H1 (cell line): ENCODE results near the gene FNDC3A. TPM values are rescaled to one million over a fixed set of nuclear protein-coding genes. Genes with fewer than 3 reads are reported as not detected.

Experiments
- CTCF ChIA-PET: fragments of 300-600 bp; sonication (Branson Sonifier 250); formaldehyde crosslinking; loops from one replicate; lab custom pipeline; 2021; ENCODE audit not compliant: partially characterized antibody; lab: Charles Lee
- POLR2A ChIA-PET: fragments of 300-600 bp; sonication (Branson Sonifier 250); formaldehyde crosslinking; loops from one replicate; lab custom pipeline; 2021; ENCODE audit warnings: inconsistent platforms; ENCODE audit not compliant: partially characterized antibody; lab: Charles Lee
- DNase-seq, 2 experiments: peaks; one replicate each; pipeline versions ENCODE4 v3.0.0 to v3.0.0-alpha.2; 2010 to 2022; ENCODE audit warnings: low spot score in 2 of 2, low read depth in 1 of 2, mixed read lengths in 1 of 2
- FAIRE-seq: peaks from 2 replicates; lab custom pipeline; 2011; peaks lifted over from hg19 to GRCh38; lab: Jason Lieb, UNC
- H2AFZ ChIP-seq: 2 replicates; pipeline ENCODE4 v1.8.1; 2012; ENCODE audit warnings: low read length, inconsistent platforms
- H2AK5ac ChIP-seq: 2 replicates; pipeline ENCODE4 v1.6.1; 2013; ENCODE audit warnings: low read depth, low read length
- H2BK120ac ChIP-seq: replicated peaks from 2 replicates; pipeline ENCODE3; 2013; ENCODE audit warnings: low read depth, low read length, inconsistent platforms
- H2BK12ac ChIP-seq: 2 replicates; pipeline ENCODE4 v1.6.1; 2013; ENCODE audit warnings: low read depth, low read length
- H2BK15ac ChIP-seq: 2 replicates; pipeline ENCODE4 v1.6.1; 2013; ENCODE audit warnings: low read length
- H2BK20ac ChIP-seq: 2 replicates; pipeline ENCODE4 v1.6.1; 2013; ENCODE audit warnings: low read length
- H2BK5ac ChIP-seq: 2 replicates; pipeline ENCODE4 v1.6.1; 2013; ENCODE audit warnings: low read depth, low read length
- H3K14ac ChIP-seq: 2 replicates; pipeline ENCODE4 v1.6.1; 2013; ENCODE audit warnings: inconsistent platforms; ENCODE audit not compliant: insufficient read length
- H3K18ac ChIP-seq: 2 replicates; pipeline ENCODE4 v1.6.1; 2013; ENCODE audit warnings: low read length; ENCODE audit errors: extremely low read depth
- H3K23ac ChIP-seq: 2 replicates; pipeline ENCODE4 v1.6.1; 2013; ENCODE audit warnings: inconsistent platforms; ENCODE audit not compliant: insufficient read length
- H3K23me2 ChIP-seq: 2 replicates; pipeline ENCODE4 v1.6.1; 2013; ENCODE audit warnings: low read depth, low read length
- H3K27ac ChIP-seq: 2 replicates; pipeline ENCODE4 v1.6.1; 2011; ENCODE audit warnings: low read depth, low read length, inconsistent platforms
- H3K27me3 ChIP-seq, 4 experiments: replicated peaks in 1 of 4; 1 replicate in 1 of 4; 2 replicates in 3 of 4; pipeline versions ENCODE4 v1.6.1 to v1.8.1; 2011 to 2013; ENCODE audit warnings: low read length in 3 of 4, mild to moderate bottlenecking in 3 of 4, inconsistent platforms in 2 of 4, mixed read lengths in 2 of 4, moderate library complexity in 1 of 4; ENCODE audit not compliant: control insufficient read depth in 3 of 4, insufficient read depth in 3 of 4; ENCODE audit errors: extremely low read depth in 1 of 4
- H3K36me3 ChIP-seq, 4 experiments: 2 replicates each; pipeline versions ENCODE4 v1.6.1 to v1.8.1; 2011 to 2013; ENCODE audit warnings: mild to moderate bottlenecking in 4 of 4, low read length in 3 of 4, moderate library complexity in 2 of 4, control low read depth in 1 of 4, inconsistent platforms in 1 of 4; ENCODE audit not compliant: insufficient read depth in 4 of 4, control insufficient read depth in 2 of 4
- H3K4ac ChIP-seq: replicated peaks from 2 replicates; pipeline ENCODE3; 2013; ENCODE audit warnings: low read length, low read depth, mixed read lengths, inconsistent platforms; ENCODE audit not compliant: insufficient read length
- H3K4me1 ChIP-seq, 4 experiments: replicated peaks in 1 of 4; 1 replicate in 1 of 4; 2 replicates in 3 of 4; pipeline versions ENCODE4 v1.6.1 to v1.8.1; 2011 to 2013; ENCODE audit warnings: low read length in 3 of 4, inconsistent platforms in 2 of 4, mixed read lengths in 1 of 4; ENCODE audit not compliant: insufficient read depth in 4 of 4, control insufficient read depth in 3 of 4
- H3K4me2 ChIP-seq, 2 experiments: 2 replicates each; pipeline versions ENCODE4 v1.6.1 to v1.8.1; 2011 to 2013; ENCODE audit warnings: low read depth in 2 of 2, low read length in 2 of 2, control low read depth in 1 of 2, inconsistent platforms in 1 of 2, mild to moderate bottlenecking in 1 of 2; ENCODE audit not compliant: insufficient read depth in 1 of 2
- H3K4me3 ChIP-seq, 4 experiments: fragments of 200-600, 300-600 bp in 1 of 4; sonication (generic), shearing (Covaris generic), sonication (Bioruptor Twin) in 1 of 4; 2 replicates each; pipeline versions ENCODE4 v1.5.1 to v1.8.1; 2011 to 2016; ENCODE audit warnings: low read length in 4 of 4, low read depth in 3 of 4, control low read depth in 2 of 4, inconsistent platforms in 2 of 4, mild to moderate bottlenecking in 2 of 4, mixed read lengths in 1 of 4, moderate library complexity in 1 of 4; ENCODE audit not compliant: insufficient read depth in 2 of 4; ENCODE audit errors: extremely low read depth in 1 of 4
- H3K56ac ChIP-seq: replicated peaks from 2 replicates; pipeline ENCODE3; 2013; ENCODE audit warnings: low read depth, mild to moderate bottlenecking, mixed read lengths, low read length, inconsistent platforms; ENCODE audit not compliant: insufficient read length
- H3K79me1 ChIP-seq: 2 replicates; pipeline ENCODE4 v1.6.1; 2013; ENCODE audit warnings: low read depth, low read length, control low read depth
- H3K79me2 ChIP-seq, 2 experiments: 2 replicates each; pipeline versions ENCODE4 v1.6.1 to v1.8.1; 2012 to 2013; ENCODE audit warnings: low read length in 2 of 2, mild to moderate bottlenecking in 2 of 2, inconsistent platforms in 1 of 2; ENCODE audit not compliant: insufficient read depth in 2 of 2, control insufficient read depth in 1 of 2
- H3K9ac ChIP-seq, 4 experiments: replicated peaks in 1 of 4; 1 replicate in 1 of 4; 2 replicates in 3 of 4; pipeline versions ENCODE4 v1.6.1 to v1.8.1; 2011 to 2013; ENCODE audit warnings: low read depth in 3 of 4, low read length in 3 of 4, control low read depth in 2 of 4, mild to moderate bottlenecking in 2 of 4, moderate library complexity in 2 of 4, inconsistent platforms in 1 of 4; ENCODE audit errors: extremely low read depth in 1 of 4
- H3K9me3 ChIP-seq, 2 experiments: 2 replicates each; pipeline versions ENCODE4 v1.6.1 to v1.8.1; 2012 to 2013; ENCODE audit warnings: mild to moderate bottlenecking in 2 of 2, moderate library complexity in 2 of 2, control low read depth in 1 of 2, inconsistent platforms in 1 of 2, low read depth in 1 of 2, low read length in 1 of 2, mixed read lengths in 1 of 2; ENCODE audit not compliant: insufficient read depth in 2 of 2
- H4K20me1 ChIP-seq, 2 experiments: replicated peaks in 1 of 2; 2 replicates each; pipeline versions ENCODE3 to v1.8.1; 2011 to 2013; ENCODE audit warnings: inconsistent platforms in 2 of 2, low read length in 2 of 2, mild to moderate bottlenecking in 1 of 2; ENCODE audit not compliant: insufficient read depth in 2 of 2, control insufficient read depth in 1 of 2
- H4K5ac ChIP-seq: 2 replicates; pipeline ENCODE4 v1.6.1; 2013; ENCODE audit warnings: low read length, low read depth, mixed read lengths, inconsistent platforms; ENCODE audit not compliant: insufficient read length
- H4K8ac ChIP-seq: 2 replicates; pipeline ENCODE4 v1.8.0; 2013; ENCODE audit warnings: mild to moderate bottlenecking, moderate library complexity, low read length, inconsistent platforms; ENCODE audit not compliant: insufficient read depth; ENCODE audit errors: extremely low read depth
- H4K91ac ChIP-seq: replicated peaks from 2 replicates; pipeline ENCODE3; 2013; ENCODE audit warnings: low read length, mixed read lengths, inconsistent platforms; ENCODE audit not compliant: insufficient read length
- ASH2L ChIP-seq: fragments of 200-600, 300-600 bp; sonication (generic); IDR thresholded peaks from one replicate; pipeline ENCODE4 v1.7.1; 2017; ENCODE audit warnings: low read length
- CBX8 ChIP-seq: fragments of 300-800, 300-1000 bp; sonication (generic); IDR thresholded peaks from 2 replicates; pipeline ENCODE4 v1.7.1; 2016; ENCODE audit warnings: low read depth, low read length, borderline replicate concordance
- CHD2 ChIP-seq: IDR thresholded peaks from 2 replicates; pipeline ENCODE4 v1.6.1; 2012; ENCODE audit warnings: low read length, improper control_type of control experiment
- E2F6 ChIP-seq: IDR thresholded peaks from 2 replicates; pipeline ENCODE4 v1.6.1; 2012; ENCODE audit warnings: inconsistent platforms
- EZH2 ChIP-seq: fragments of 200-600 bp; sonication (generic); IDR thresholded peaks from 2 replicates; pipeline ENCODE4 v1.7.1; 2012; ENCODE audit warnings: low read depth, mild to moderate bottlenecking, moderate library complexity, low read length, inconsistent platforms; ENCODE audit not compliant: severe bottlenecking
- FOSL1 ChIP-seq: IDR thresholded peaks from 2 replicates; pipeline ENCODE4 v1.6.1; 2011; ENCODE audit warnings: mild to moderate bottlenecking, low read depth, low read length, moderate library complexity; ENCODE audit not compliant: insufficient read depth
- GTF2F1 ChIP-seq: IDR thresholded peaks from 2 replicates; pipeline ENCODE4 v1.6.1; 2012; ENCODE audit warnings: low read depth, low read length, improper control_type of control experiment, borderline replicate concordance
- POLR2AphosphoS5 ChIP-seq: IDR thresholded peaks from 2 replicates; pipeline ENCODE4 v1.6.1; 2011; ENCODE audit warnings: low read depth, low read length
- RBBP5 ChIP-seq: IDR thresholded peaks from 2 replicates; pipeline ENCODE4 v1.7.1; 2012; ENCODE audit warnings: low read depth, mild to moderate bottlenecking, inconsistent platforms, low read length, moderate library complexity, borderline replicate concordance
- SAP30 ChIP-seq: fragments of 300-600 bp; sonication (generic); IDR thresholded peaks from 2 replicates; pipeline ENCODE4 v1.7.1; 2012; ENCODE audit warnings: low read length, moderate library complexity, mild to moderate bottlenecking, inconsistent platforms; ENCODE audit not compliant: insufficient read depth, insufficient replicate concordance
- SIRT6 ChIP-seq: IDR thresholded peaks from one replicate; pipeline ENCODE4 v1.7.1; 2012; ENCODE audit warnings: low read length, inconsistent platforms
- SP1 ChIP-seq: IDR thresholded peaks from 2 replicates; pipeline ENCODE4 v1.6.1; 2011; ENCODE audit warnings: low read depth, low read length
- TAF1 ChIP-seq: IDR thresholded peaks from 2 replicates; pipeline ENCODE4 v1.6.1; 2011; ENCODE audit warnings: mild to moderate bottlenecking, low read depth, low read length
- TBP ChIP-seq: IDR thresholded peaks from 2 replicates; pipeline ENCODE4 v1.6.1; 2011; ENCODE audit warnings: low read depth, low read length, improper control_type of control experiment
- ZNF274 ChIP-seq: IDR thresholded peaks from 2 replicates; pipeline ENCODE4 v1.7.0; 2012; ENCODE audit warnings: low read length, borderline replicate concordance; ENCODE audit errors: extremely low read depth
- WGBS, 2 experiments: shearing (Covaris generic) in 1 of 2; methylation state at CpG; one replicate each; pipeline versions ENCODE4 v1.1.6 to v1.1.7; 2013 to 2015; ENCODE audit warnings: low lambda C conversion rate in 2 of 2, mixed read lengths in 2 of 2, inconsistent platforms in 1 of 2, low coverage in 1 of 2, missing lambda C conversion rate in 1 of 2; ENCODE audit not compliant: insufficient replicate concordance in 2 of 2, insufficient coverage in 1 of 2, insufficient read length in 1 of 2; ENCODE audit errors: extremely low coverage in 1 of 2, missing lambda C conversion rate in 1 of 2; 5-methylcytosine and 5-hydroxymethylcytosine counted together
- polyA plus RNA-seq, 7 experiments: library from polyadenylated mRNA; depleted of rRNA in 3 of 7; stranded (reverse) in 5 of 7; unstranded in 2 of 7; fragments of >200 nt in 5 of 7; fragments of 200-250 nt in 2 of 7; gene quantifications; 1 replicate in 5 of 7; 2 replicates in 1 of 7; 4 replicates in 1 of 7; pipeline versions ENCODE4 v1.2.1 to v1.2.3, GENCODE V29; 2011 to 2013; ENCODE audit warnings: missing spikeins in 2 of 7, mixed read lengths in 2 of 7
- total RNA-seq: library from RNA; stranded (reverse); fragmentation: NEBNext Ultra II Directional; extraction: Animal tissue kit (Norgen Biotek cat#: 25700); gene quantifications from 2 replicates; pipeline ENCODE4 v1.2.1, GENCODE V29; 2021

Gene FNDC3A
- total and polyA plus RNA-seq, 2 of the 8 experiments (the other 6 are each of a cell fraction or from before 2014, with no cell fraction given), result 14.6 to 26.0 TPM

GRCh38 chr13:48961379-48961778 is 14.3 kb upstream of the FNDC3A start:
- Histone ChIP-seq H3K56ac (no peak overlapping the region), H3K36me3 (no peaks in the 10 kb centered on the region), H3K4me2 (no peak overlapping the region), H2BK12ac (no peak overlapping the region), H2BK120ac (no peak overlapping the region), H2BK5ac (no peak overlapping the region), H3K4ac (no peak overlapping the region), H3K79me1 (no peaks in the 10 kb centered on the region), H4K20me1 (no peaks in the 10 kb centered on the region), H3K27ac (no peak overlapping the region), H3K4me1 (0 out of 7 replicates have a peak, but pooled peaks cover 0 to 2% (median 0%) of the 10 kb centered on the region in 4 experiments), H3K18ac (no peak overlapping the region), H2AFZ (no peak overlapping the region), H3K79me2 (no peaks in the 10 kb centered on the region), H2AK5ac (no peak overlapping the region), H3K23me2 (no peaks in the 10 kb centered on the region), H3K4me3 (no peak overlapping the region), H3K27me3 (no peaks in the 10 kb centered on the region), H4K8ac (no peak overlapping the region), H4K91ac (no peak overlapping the region), H4K5ac (no peak overlapping the region), H3K14ac (no peak overlapping the region), H3K9ac (no peak overlapping the region), H2BK20ac (no peak overlapping the region), H2BK15ac (no peak overlapping the region), H3K23ac (no peak overlapping the region), H3K9me3 (no peaks in the 10 kb centered on the region)
- ChIA-PET POLR2A (no interaction called here), CTCF (no interaction called here)
- FAIRE-seq (no peak), DNase-seq (no peak)
- 94% methylated on average over 2 of the region's 2 CpGs; no CpG with 5 or more reads in 1 of the 2 experiments for WGBS, 2 experiments
- TF ChIP-seq TBP, result no peak
- no peak for TF ChIP-seq GTF2F1
- no peak for TF ChIP-seq EZH2
- no peak for TF ChIP-seq E2F6
- no peak for TF ChIP-seq CHD2
- no peak for TF ChIP-seq CBX8
- no peak for TF ChIP-seq SP1
- TF ChIP-seq POLR2AphosphoS5, result no peak
- no peak for TF ChIP-seq ASH2L
- TF ChIP-seq SIRT6, result no peak
- no peak for TF ChIP-seq ZNF274
- TF ChIP-seq FOSL1, result no peak
- no peak for TF ChIP-seq TAF1
- no peak for TF ChIP-seq RBBP5
- TF ChIP-seq SAP30, result no peak
